GM21717 (cell line): ENCODE results near the gene HSPA12A.

Experiments used
- ATAC-seq: cut with Tn5 transposase; IDR thresholded peaks from one replicate; pipeline ENCODE4 v1.9.1; 2021; ENCODE audit warnings: mild to moderate bottlenecking, moderate library complexity; ENCODE audit not compliant: unreplicated experiment

Gene HSPA12A

DNA sequence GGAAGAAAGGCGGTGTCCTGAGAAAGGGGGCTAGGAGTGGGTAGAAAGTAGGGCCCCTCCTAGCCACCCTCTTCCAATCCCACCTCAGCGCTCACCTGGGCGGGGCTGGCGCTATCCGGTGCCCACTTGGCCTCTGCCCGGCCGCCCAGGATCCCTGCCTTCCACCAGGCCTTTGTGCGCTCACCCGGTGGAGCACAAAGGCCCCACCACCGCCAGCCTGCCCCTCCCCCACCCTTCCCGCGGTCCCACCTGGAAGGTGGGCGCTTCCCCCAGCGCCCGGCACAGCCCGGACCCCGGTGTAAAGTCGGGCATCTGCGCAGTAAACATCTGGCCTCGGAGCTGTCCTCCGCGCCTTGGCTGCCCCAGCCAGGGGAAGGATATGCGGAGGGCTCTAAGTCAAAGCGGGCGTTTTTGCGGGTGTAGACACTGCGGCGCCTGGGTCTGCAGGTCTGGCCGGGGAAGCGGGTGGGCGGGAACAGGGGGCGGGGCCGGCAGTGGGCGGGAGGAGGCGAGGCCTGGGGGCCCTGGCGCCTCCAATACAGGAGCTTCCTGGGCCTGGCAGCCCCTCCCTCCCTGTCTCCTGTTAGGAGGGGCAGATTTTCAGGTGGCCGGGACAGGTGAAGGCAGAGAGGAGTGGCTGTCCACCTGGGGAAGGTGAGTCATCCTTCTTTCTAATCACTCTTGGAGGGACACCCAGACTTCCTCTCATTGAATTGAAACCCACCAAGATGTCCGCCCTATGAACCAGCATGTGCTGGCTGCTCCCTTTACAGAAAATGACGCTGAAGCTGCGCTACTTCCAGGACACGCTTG lies 72.3 kb downstream of the HSPA12A start:
- ATAC-seq = no peak

DNA sequence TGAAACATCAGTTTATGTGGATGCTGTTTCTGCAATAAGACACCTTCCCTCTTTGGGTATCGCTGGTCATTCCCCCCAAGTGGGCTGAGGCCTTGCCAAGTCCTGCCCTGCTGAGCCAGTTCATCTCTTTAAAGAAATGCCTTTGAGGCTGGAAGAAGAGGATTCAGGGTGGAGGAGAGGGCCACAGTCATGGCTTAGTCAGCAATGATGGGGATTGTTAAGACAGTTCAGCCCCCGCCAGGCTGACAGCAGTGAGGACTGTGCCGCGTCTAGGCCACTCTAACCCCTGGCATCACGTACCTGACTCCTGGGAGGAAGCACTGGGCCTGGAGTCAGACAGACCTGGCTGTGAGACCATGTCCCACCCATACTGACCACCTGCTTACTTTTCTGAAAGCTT lies 73.3 kb downstream of the HSPA12A start:
- no peak for ATAC-seq

GRCh38 chr10:116668446-116668845 lies 73.9 kb downstream of the HSPA12A start:
- no peak for ATAC-seq

- no peak for ATAC-seq
Measured at GRCh38 chr10:116668018-116668417, 74.3 kb downstream of the HSPA12A start.

DNA sequence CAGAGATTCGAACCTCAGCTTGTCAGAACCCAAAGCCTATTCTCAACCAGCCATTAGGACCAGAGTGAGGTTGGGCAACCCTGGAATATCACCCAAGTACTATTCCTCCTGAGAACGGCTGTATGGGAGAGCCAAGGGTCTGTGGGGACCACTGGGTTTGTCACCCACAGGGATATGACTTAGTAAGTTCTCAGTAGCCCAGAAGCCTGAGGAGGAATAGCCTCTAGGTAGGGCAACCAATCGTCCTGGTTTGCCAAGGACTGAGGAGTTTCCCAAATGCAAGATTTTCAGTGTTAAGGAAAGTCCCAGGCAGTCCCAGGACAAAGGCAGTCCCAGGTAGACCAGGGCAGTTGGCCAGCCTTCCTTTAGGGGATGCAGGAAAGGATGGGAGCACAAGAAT lies 74.9 kb downstream of the HSPA12A start:
- no peak for ATAC-seq

DNA sequence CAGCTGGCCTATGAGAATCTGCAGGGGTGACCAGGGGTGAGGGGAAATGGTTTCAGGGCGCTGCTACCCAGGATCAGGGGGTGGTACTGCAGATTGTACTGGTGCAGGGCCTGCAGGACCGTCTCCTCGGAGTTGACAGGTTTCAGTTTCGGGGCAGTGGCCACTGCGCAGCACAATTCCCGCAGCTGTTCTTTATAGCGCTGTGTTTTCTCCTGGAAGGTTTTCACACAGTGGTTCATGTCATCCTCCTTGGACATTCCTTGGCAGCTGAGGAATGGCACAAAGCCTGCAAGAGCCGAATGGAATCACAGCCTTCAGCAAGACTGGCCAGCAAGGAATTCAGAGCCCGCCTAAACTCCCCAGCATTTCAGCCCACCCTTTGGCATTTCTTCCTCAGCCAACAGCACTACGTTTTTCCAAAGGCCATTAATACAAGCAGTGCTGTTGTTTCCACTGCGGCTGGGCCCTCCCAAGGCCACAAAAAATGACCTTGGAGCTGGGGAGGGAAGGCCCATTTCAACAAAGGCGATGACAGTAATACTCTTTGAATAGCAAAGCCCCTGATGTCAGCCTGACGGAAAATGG lies 76.7 kb downstream of the HSPA12A start:
- ATAC-seq = no peak

GRCh38 chr10:116664631-116665030 lies 77.7 kb downstream of the HSPA12A start:
- ATAC-seq = no peak

GRCh38 chr10:116663342-116663741 lies 79.0 kb downstream of the HSPA12A start:
- no peak for ATAC-seq

- no peak for ATAC-seq
Measured at GRCh38 chr10:116660860-116661259, 81.5 kb downstream of the HSPA12A start.

DNA sequence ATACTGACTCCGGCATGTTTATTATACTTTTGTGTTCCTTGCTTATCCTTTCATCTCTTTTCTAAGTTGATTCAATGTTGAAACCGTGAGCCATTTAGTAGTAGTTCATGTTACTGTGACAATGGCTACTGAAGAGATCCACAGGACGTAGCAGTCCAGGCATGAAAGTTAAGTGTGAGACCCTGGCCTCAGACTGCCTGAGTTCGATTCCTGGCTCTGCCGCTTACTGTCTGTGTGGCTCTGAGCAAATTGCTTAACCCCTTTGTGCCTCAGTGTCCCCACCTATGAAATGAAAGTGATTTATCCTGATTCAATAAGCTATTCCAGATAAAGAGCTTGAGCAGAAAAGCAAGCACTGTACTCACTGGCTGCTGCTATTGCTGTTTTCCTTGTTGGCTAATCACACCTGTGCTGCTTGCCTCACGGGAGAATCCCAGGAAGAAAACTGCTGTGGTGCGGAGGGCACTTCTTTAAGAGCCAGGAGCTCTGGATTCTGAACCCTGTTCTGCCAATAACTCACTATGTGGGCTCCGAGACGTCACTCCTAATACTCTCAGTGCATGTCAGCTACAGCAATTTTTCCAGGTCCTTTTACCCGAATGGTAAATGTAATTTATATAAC lies 83.2 kb downstream of the HSPA12A start:
- no peak for ATAC-seq

DNA sequence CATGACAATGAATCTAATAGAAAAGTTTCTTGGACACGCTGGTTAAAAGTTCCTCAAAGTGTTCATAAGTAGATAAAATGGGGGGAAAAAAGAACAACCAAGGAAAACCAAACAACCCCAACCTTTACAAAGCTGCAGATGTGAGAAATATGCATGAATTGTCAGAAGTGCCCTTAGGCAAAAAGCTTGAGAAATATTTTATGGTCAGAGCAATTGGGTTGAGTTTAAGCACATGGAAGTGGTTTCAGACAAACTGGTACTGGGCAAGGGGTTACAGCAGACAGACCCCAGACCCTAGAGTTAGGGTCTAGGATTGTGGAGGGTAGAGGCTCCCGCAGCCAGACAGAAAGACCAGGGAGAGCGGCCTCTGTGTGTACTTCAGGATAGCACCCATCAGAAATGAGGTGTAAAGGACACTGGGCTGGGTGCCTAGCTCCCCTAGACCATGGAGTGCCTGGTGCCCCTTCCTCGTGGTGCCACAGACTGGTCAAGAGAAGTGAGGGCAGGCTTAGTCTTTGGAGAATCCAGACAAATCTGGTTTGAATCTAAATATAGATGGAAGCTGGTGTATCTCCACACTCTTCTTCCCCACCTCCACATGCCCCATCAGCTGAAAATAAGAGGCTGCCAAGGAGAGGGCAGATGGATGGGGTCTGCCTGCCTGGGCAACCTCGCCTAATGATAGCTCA lies 84.4 kb downstream of the HSPA12A start:
- no peak for ATAC-seq

DNA sequence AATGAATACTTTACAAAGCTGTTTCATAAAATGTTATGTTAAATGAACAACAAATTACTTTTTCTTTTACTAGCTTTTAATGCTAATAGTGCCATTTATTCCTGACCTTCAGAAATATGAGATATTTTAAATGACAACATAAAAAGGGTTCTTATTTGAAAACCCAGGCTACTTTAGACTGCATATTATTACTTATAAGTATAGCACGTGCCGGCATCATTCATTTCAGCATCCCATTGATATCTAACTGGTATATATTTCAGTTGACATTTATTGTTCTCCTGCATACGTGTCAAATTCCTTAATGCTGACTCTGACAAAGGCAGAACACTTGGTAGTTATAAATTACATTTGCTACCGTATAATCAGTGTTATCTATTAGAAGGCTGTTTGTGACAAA lies 86.3 kb downstream of the HSPA12A start:
- ATAC-seq = no peak

DNA sequence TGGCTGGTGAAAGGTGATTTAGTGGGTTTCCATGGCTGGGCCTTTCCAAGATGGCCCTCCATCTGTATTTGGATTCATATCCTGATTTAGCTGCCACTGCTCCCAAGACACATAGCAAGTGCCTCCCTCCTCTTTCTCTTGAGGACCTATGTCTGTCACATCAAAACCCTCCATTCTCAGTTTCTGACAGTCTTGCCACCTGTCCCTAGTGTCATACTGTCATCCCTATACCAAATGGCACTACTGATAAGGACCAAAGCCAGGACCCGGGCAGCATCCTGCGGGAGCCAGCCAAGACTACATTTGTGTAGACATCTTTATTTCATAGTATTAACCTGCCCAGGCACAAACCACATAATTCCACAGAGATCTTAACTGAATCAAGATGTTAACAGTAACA lies 86.8 kb downstream of the HSPA12A start:
- no peak for ATAC-seq

- no peak for ATAC-seq
Measured at GRCh38 chr10:116654816-116655215, 87.5 kb downstream of the HSPA12A start.

DNA sequence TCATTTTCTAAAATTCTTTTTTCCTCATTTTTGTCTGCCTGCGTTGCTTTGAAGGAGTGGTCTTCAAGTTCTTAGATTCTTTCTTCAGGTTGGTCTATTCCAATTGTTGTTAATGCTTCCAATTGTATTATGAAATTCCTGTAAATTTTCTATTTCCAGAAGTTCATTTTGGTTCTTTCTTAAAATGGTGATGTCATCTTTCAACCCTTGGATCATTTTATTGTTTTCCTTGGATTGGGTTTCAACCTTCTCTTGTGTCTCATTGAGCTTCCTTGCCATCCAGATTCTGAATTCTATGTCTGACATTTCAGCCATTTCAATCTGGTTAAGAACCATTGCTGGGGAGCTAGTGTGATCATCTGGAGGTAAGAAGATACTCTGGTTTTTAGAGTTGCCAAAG lies 88.5 kb downstream of the HSPA12A start:
- no peak for ATAC-seq

DNA sequence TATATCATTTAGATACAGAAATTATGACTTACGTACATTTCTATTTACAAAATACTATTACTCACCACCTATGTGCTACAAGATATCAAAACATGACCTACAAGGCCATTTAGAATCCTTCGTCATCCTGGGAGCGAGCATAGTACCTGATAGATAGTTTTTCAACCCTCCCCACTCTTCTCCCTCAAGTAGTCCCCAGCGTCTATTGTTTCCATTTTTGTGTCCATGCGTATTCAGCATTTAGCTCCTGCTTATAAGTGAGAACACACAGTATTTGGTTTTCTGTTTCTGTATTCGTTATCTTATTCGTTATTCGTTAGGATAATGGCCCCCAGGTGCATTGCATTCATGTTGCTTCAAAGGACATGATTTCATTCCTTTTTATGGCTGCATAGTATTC lies 93.5 kb downstream of the HSPA12A start:
- no peak for ATAC-seq

DNA sequence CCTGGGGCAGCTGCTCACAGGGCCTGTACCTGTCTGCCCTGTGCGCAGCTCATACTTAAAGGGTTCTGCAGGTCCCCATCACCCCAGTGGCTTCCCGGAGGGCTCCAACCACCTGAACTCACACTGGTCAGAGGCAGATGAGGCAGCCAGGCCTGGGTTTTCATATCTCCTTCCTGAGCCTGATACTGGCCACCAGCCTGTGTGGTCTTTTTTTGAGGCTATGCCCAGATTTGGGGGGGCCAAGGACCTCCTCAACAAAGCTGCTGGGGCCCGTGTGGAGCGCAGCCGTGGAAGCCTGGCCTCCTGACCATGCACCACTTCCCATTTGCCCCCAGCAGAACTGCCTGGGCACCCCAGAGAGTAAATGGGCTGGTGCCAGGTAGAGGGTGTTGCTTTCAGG lies 95.9 kb downstream of the HSPA12A start:
- no peak for ATAC-seq

- no peak for ATAC-seq
Measured at GRCh38 chr10:116637830-116638229, 104.5 kb downstream of the HSPA12A start.

- ATAC-seq = no peak
Measured at GRCh38 chr10:116636976-116637375, 105.4 kb downstream of the HSPA12A start.

DNA sequence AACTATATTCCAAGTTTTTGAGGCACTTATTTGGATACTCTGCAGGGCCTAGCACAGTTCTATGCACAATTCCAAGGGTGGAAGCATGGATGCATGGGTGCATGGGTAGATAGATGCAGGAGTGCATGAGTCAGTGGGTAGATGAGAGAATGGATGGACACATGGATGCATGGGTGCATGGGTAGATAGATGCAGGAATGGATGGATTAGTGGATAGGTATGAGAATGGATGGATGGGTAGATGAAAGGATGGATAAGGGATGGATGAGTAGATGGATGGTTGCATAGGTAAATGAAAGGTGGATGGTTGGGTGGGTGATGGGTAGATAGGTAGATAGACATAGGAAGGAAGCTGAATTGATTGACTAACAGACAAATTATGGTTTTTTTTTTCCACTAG lies 106.0 kb downstream of the HSPA12A start:
- ATAC-seq = no peak

DNA sequence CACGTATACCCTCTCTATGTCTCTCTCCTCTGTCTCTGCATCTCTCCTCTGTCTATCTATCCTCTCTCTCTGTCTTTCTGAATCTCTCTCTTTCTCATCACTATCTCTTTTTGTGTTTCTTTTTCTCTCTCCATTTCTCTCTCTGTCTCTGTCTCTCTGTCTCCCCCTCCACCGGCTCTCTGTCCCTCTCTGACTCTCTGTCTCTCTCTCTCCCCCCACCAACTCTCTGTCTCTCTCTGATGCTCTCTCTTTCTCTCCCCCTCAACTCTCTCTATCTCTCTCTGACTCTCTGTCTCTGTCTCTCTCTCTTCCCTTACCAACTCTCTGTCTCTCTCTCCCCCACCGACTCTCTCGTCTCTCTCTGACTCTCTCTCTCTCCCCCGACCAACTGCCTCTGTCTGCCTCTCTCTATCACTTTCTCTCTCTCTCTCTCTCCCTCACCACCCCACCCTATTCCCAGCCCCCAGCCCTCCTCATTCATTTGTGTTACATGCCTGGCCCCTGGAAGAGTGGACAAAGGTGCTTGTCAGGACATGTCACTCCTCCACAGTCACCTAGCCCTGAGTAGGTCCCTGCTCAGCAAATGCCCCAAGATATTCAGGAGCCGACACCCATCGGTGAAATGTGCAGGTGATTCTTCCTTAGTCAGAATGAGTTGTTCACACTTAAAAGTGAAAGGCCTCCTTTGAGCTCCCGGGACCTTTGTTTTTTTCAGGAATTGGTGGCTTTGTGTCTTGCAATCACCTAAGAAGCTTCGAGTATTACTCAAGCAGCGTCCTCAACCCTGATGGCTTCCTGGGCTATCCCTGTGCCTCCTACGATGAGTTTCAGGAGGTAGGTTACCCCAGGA lies 108.0 kb downstream of the HSPA12A start:
- ATAC-seq = no peak
